C4-2B (cell line): ENCODE measurements around the gene CP.

Experiments used
- ZFX ChIP-seq: fragments of 450-650 bp; IDR thresholded peaks from 2 replicates; pipeline ENCODE4 v1.6.1; 2017
- TF ChIP-seq, protein P1 (sequence below): fragments of 450-650 bp; conservative IDR thresholded peaks from 2 replicates; pipeline ENCODE4 v1.5.1; 2017; ENCODE audit warnings: mild to moderate bottlenecking

DNA sequence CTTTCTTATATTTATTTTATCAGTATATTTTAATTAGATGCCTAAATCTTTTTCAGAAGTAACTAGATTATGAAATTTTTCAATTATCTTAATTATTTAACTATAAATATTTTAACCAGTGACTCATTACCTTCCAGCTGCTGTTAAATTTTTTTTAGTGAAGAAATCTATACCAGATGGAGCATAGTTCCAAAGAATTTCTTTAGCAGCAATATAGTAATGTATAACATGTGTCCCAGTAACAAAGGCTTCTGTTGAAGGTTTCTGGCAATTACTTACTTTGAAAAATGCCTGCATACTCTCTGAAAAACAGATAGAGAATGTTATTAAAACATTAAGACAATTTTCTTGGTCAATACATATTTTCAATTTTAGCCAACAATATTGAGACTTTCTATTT is 45.1 kb upstream of the CP start:
- TF ChIP-seq, protein P1, sequence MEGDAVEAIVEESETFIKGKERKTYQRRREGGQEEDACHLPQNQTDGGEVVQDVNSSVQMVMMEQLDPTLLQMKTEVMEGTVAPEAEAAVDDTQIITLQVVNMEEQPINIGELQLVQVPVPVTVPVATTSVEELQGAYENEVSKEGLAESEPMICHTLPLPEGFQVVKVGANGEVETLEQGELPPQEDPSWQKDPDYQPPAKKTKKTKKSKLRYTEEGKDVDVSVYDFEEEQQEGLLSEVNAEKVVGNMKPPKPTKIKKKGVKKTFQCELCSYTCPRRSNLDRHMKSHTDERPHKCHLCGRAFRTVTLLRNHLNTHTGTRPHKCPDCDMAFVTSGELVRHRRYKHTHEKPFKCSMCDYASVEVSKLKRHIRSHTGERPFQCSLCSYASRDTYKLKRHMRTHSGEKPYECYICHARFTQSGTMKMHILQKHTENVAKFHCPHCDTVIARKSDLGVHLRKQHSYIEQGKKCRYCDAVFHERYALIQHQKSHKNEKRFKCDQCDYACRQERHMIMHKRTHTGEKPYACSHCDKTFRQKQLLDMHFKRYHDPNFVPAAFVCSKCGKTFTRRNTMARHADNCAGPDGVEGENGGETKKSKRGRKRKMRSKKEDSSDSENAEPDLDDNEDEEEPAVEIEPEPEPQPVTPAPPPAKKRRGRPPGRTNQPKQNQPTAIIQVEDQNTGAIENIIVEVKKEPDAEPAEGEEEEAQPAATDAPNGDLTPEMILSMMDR, result no peak
- no peak for TF ChIP-seq ZFX
